A549 (cell line): ENCODE measurements around the gene EPHA1. TPM values are rescaled to one million over a fixed set of nuclear protein-coding genes. Genes with fewer than 3 reads are reported as not detected.

ENCODE experiments used
- ATAC-seq, 2 experiments: fragments of 200-7000 bp in 1 of 2; fragments of >200 bp in 1 of 2; cut with Nextera tagmentation in 1 of 2; cut with Tn5 transposase in 1 of 2; 3 replicates each; pipeline versions ENCODE4 v1.8.0 to v1.9.1; 2018 to 2020; ENCODE audit warnings: mild to moderate bottlenecking in 1 of 2, moderate library complexity in 1 of 2
- CTCF ChIA-PET: fragments of 300-600 bp; sonication (Branson Sonifier 250); formaldehyde crosslinking; extraction: SDS; loops from one replicate; lab custom pipeline; 2021; ENCODE audit warnings: antibody characterized with exemption, inconsistent platforms; lab: Yijun Ruan, JAX
- POLR2A ChIA-PET: fragments of 350-600 bp; formaldehyde crosslinking; extraction: SDS; loops from one replicate; lab custom pipeline; 2021; ENCODE audit warnings: antibody characterized with exemption, inconsistent platforms; lab: Yijun Ruan, JAX
- DNase-seq, 2 experiments: peaks; one replicate each; pipeline versions ENCODE4 v3.0.0 to v3.0.0-alpha.2; 2011 to 2016; ENCODE audit warnings: low read depth in 1 of 2, low spot score in 1 of 2
- FAIRE-seq: peaks from 2 replicates; lab custom pipeline; 2011; peaks lifted over from hg19 to GRCh38; lab: Jason Lieb, UNC
- H3K27ac ChIP-seq, 2 experiments: fragments of >200 bp; sonication (Bioruptor Twin); formaldehyde crosslinking; 3 replicates each; pipeline ENCODE4 v1.5.1; 2016 to 2017
- H3K4me1 ChIP-seq: fragments of >200 bp; sonication (Bioruptor Twin); formaldehyde crosslinking; 3 replicates; pipeline ENCODE4 v1.6.1; 2016
- H3K4me2 ChIP-seq: fragments of >200 bp; sonication (Bioruptor Twin); formaldehyde crosslinking; 3 replicates; pipeline ENCODE4 v1.6.1; 2016
- H3K4me3 ChIP-seq: fragments of >200 bp; sonication (Bioruptor Twin); formaldehyde crosslinking; 3 replicates; pipeline ENCODE4 v1.5.1; 2016
- H3K9me3 ChIP-seq: fragments of >200 bp; sonication (Bioruptor Twin); formaldehyde crosslinking; 3 replicates; pipeline ENCODE4 v1.6.1; 2016
- BCL3 ChIP-seq: fragments of >200 bp; sonication (Bioruptor Twin); formaldehyde crosslinking; IDR thresholded peaks from 3 replicates; pipeline ENCODE4 v1.6.1; 2016
- CBX8 ChIP-seq: fragments of 200-600 bp; sonication (generic); IDR thresholded peaks from 2 replicates; pipeline ENCODE4 v1.6.1; 2016
- CHD2 ChIP-seq: fragments of 150-350 bp; IDR thresholded peaks from 2 replicates; pipeline ENCODE4 v1.6.1; 2014; ENCODE audit warnings: low read length; ENCODE audit not compliant: partially characterized antibody
- CHD4 ChIP-seq: fragments of 200-600 bp; sonication (generic); IDR thresholded peaks from 2 replicates; pipeline ENCODE4 v1.6.1; 2016; ENCODE audit warnings: antibody characterized with exemption, mild to moderate bottlenecking, borderline replicate concordance
- EHF ChIP-seq: fragments of 250-450 bp; sonication (Bioruptor Pico); IDR thresholded peaks from 2 replicates; pipeline ENCODE4 v1.5.0; 2020; ENCODE audit warnings: mild to moderate bottlenecking
- EHMT2 ChIP-seq: fragments of 200-600 bp; sonication (generic); IDR thresholded peaks from 2 replicates; pipeline ENCODE4 v1.6.1; 2016; ENCODE audit warnings: antibody characterized with exemption, low read depth, mild to moderate bottlenecking, moderate library complexity
- FOSB ChIP-seq: fragments of 250-450 bp; sonication (Bioruptor Pico); IDR thresholded peaks from 2 replicates; pipeline ENCODE4 v1.5.0; 2020; ENCODE audit warnings: mild to moderate bottlenecking, moderate library complexity
- FOXS1 ChIP-seq: fragments of 250-450 bp; sonication (Bioruptor Pico); IDR thresholded peaks from 2 replicates; pipeline ENCODE4 v1.5.0; 2020; ENCODE audit warnings: mild to moderate bottlenecking, moderate library complexity
- HES2 ChIP-seq: fragments of >200 bp; sonication (Bioruptor Twin); formaldehyde crosslinking; IDR thresholded peaks from 2 replicates; pipeline ENCODE4 v1.6.1; 2016
- KDM1A ChIP-seq: fragments of 200-600 bp; sonication (generic); IDR thresholded peaks from 2 replicates; pipeline ENCODE4 v1.6.1; 2016; ENCODE audit warnings: low read depth, mild to moderate bottlenecking
- MAX ChIP-seq: IDR thresholded peaks from 2 replicates; pipeline ENCODE4 v1.6.1; 2012
- NFE2L2 ChIP-seq: fragments of 150-350 bp; conservative IDR thresholded peaks from 2 replicates; pipeline ENCODE4 v1.6.1; 2014; ENCODE audit warnings: low read length
- NR3C1 ChIP-seq: fragments of >200 bp; sonication (Bioruptor Twin); formaldehyde crosslinking; IDR thresholded peaks from 3 replicates; pipeline ENCODE4 v1.6.1; 2017
- RAD21 ChIP-seq, 2 experiments: fragments of >200 bp in 1 of 2; sonication (Bioruptor Twin) in 1 of 2; formaldehyde crosslinking in 1 of 2; IDR thresholded peaks in 1 of 2; conservative IDR thresholded peaks in 1 of 2; 2 replicates in 1 of 2; 3 replicates in 1 of 2; pipeline ENCODE4 v1.6.1; 2012 to 2018; ENCODE audit warnings: inconsistent platforms in 1 of 2
- TP53 ChIP-seq: fragments of 250-450 bp; sonication (Bioruptor Pico); IDR thresholded peaks from 2 replicates; pipeline ENCODE4 v1.5.0; 2021; ENCODE audit warnings: mild to moderate bottlenecking, moderate library complexity
- ZC3H11A ChIP-seq: fragments of 450-650 bp; IDR thresholded peaks from 2 replicates; pipeline ENCODE4 v1.6.1; 2014; ENCODE audit warnings: antibody characterized with exemption, mild to moderate bottlenecking
- ZFP36 ChIP-seq: fragments of 450-650 bp; IDR thresholded peaks from 2 replicates; pipeline ENCODE4 v1.6.1; 2014; ENCODE audit warnings: borderline replicate concordance; ENCODE audit not compliant: partially characterized antibody
- WGBS: methylation state at CpG from one replicate; pipeline ENCODE4 v1.1.6; 2017; ENCODE audit errors: missing lambda C conversion rate; 5-methylcytosine and 5-hydroxymethylcytosine counted together
- polyA plus RNA-seq, 4 experiments: library from polyadenylated mRNA; depleted of rRNA in 3 of 4; stranded (reverse); fragments of >200 nt; fragmentation: RNase III in 1 of 4; extraction: RNeasy Plus Mini Kit Qiagen cat#74134 plus additional on column Dnase treatment in 1 of 4; gene quantifications; 2 replicates in 3 of 4; 3 replicates in 1 of 4; pipeline ENCODE4 v1.2.3, GENCODE V29; 2011 to 2017
- TF ChIP-seq, protein P1 (sequence below): fragments of 150-350 bp; IDR thresholded peaks from 2 replicates; pipeline ENCODE4 v1.6.1; 2014; ENCODE audit warnings: low read depth, mild to moderate bottlenecking, low read length
- TF ChIP-seq, protein P2 (sequence below): fragments of 200-600 bp; sonication (generic); IDR thresholded peaks from 2 replicates; pipeline ENCODE4 v1.6.1; 2016; ENCODE audit warnings: antibody characterized with exemption, mild to moderate bottlenecking, moderate library complexity
- TF ChIP-seq, protein P3 (sequence below): fragments of >200 bp; sonication (Bioruptor Twin); formaldehyde crosslinking; IDR thresholded peaks from 3 replicates; pipeline ENCODE4 v1.5.1; 2016

EPHA1 gene
- polyA plus RNA-seq, 2 of the 4 experiments (the other 2 are of a cell fraction): not detected

GRCh38 chr7:143411976-143412708, 3.5 kb upstream of the EPHA1 start:
- Histone ChIP-seq H3K4me1 (peaks cover 12% of the 10 kb centered on the region; the same call in 2 of the 3 replicates), H3K9me3 (no peaks in the 10 kb centered on the region), H3K27ac (no peak overlapping the region), H3K4me2 (no peak overlapping the region), H3K4me3 (no peak overlapping the region)
- no peak for TF ChIP-seq EHMT2
- no peak for TF ChIP-seq NFE2L2
- TF ChIP-seq FOXS1 (CRISPR knock-in tag): no peak
- no peak for TF ChIP-seq MAX
- no peak for TF ChIP-seq CHD2
- TF ChIP-seq, protein P1, sequence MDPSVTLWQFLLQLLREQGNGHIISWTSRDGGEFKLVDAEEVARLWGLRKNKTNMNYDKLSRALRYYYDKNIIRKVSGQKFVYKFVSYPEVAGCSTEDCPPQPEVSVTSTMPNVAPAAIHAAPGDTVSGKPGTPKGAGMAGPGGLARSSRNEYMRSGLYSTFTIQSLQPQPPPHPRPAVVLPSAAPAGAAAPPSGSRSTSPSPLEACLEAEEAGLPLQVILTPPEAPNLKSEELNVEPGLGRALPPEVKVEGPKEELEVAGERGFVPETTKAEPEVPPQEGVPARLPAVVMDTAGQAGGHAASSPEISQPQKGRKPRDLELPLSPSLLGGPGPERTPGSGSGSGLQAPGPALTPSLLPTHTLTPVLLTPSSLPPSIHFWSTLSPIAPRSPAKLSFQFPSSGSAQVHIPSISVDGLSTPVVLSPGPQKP: no peak
- TF ChIP-seq CBX8: no peak
- CTCF ChIA-PET: interaction anchor here (1.3 kb wide), 1 partner anchor 21 kb away, joined by 4 read pairs; no protein-coding TSS in a partner anchor
- no peak for FAIRE-seq
- POLR2A ChIA-PET: no interaction called here
- 67% methylated on average over 5 of the region's 5 CpGs for whole genome bisulfite sequencing
- no peak for ATAC-seq
- no peak for DNase-seq

DNA sequence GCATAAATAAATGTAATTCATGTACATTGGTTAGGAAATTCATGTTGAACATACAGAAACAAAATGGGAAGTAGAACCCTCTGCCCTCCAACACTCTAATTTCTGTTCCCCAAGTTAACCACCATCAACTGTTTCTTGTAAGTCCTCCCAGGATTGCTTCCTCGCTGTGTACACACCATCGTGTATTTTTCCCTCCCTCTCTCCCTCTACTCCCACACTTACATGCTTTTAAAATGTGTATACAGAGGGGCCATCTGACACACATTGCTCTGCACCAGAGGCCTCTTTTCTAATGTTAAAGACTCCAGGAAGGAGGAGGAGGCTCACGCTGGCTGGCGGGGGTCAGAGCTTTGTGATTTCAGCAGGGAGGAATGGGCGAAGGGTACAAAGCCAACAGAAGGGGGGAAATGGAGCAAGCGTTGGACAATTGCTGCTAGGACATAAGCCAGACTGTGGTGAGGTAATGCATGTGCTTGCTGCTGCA, 1.9 kb upstream of the EPHA1 start:
- FAIRE-seq (no peak), DNase-seq (no peak), ATAC-seq (no peak)
- Histone ChIP-seq H3K4me3 (no peak overlapping the region), H3K4me2 (no peak overlapping the region), H3K4me1 (peaks cover 10% of the 10 kb centered on the region; the same call in 2 of the 3 replicates), H3K27ac (no peak overlapping the region), H3K9me3 (no peaks in the 10 kb centered on the region)
- WGBS: 64% methylated on average over 6 of the region's 6 CpGs
- ChIA-PET POLR2A (no interaction called here), CTCF (interaction anchor here (1.2 to 1.3 kb wide), 3 partner anchors 22 to 170 kb away, joined by 3 to 4 read pairs (median 4); no protein-coding TSS in a partner anchor)
- TF ChIP-seq NR3C1: no peak
- no peak for TF ChIP-seq MAX
- no peak for TF ChIP-seq FOSB
- TF ChIP-seq CHD4: no peak
- TF ChIP-seq KDM1A: no peak
- no peak for TF ChIP-seq RAD21 (conservative IDR thresholded peaks at IDR 0.05 in 1 of 2, IDR thresholded peaks at IDR 0.05 in 1 of 2)
- no peak for TF ChIP-seq HES2
- TF ChIP-seq, protein P2, sequence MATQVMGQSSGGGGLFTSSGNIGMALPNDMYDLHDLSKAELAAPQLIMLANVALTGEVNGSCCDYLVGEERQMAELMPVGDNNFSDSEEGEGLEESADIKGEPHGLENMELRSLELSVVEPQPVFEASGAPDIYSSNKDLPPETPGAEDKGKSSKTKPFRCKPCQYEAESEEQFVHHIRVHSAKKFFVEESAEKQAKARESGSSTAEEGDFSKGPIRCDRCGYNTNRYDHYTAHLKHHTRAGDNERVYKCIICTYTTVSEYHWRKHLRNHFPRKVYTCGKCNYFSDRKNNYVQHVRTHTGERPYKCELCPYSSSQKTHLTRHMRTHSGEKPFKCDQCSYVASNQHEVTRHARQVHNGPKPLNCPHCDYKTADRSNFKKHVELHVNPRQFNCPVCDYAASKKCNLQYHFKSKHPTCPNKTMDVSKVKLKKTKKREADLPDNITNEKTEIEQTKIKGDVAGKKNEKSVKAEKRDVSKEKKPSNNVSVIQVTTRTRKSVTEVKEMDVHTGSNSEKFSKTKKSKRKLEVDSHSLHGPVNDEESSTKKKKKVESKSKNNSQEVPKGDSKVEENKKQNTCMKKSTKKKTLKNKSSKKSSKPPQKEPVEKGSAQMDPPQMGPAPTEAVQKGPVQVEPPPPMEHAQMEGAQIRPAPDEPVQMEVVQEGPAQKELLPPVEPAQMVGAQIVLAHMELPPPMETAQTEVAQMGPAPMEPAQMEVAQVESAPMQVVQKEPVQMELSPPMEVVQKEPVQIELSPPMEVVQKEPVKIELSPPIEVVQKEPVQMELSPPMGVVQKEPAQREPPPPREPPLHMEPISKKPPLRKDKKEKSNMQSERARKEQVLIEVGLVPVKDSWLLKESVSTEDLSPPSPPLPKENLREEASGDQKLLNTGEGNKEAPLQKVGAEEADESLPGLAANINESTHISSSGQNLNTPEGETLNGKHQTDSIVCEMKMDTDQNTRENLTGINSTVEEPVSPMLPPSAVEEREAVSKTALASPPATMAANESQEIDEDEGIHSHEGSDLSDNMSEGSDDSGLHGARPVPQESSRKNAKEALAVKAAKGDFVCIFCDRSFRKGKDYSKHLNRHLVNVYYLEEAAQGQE: no peak
- no peak for TF ChIP-seq ZFP36
- TF ChIP-seq, protein P3, sequence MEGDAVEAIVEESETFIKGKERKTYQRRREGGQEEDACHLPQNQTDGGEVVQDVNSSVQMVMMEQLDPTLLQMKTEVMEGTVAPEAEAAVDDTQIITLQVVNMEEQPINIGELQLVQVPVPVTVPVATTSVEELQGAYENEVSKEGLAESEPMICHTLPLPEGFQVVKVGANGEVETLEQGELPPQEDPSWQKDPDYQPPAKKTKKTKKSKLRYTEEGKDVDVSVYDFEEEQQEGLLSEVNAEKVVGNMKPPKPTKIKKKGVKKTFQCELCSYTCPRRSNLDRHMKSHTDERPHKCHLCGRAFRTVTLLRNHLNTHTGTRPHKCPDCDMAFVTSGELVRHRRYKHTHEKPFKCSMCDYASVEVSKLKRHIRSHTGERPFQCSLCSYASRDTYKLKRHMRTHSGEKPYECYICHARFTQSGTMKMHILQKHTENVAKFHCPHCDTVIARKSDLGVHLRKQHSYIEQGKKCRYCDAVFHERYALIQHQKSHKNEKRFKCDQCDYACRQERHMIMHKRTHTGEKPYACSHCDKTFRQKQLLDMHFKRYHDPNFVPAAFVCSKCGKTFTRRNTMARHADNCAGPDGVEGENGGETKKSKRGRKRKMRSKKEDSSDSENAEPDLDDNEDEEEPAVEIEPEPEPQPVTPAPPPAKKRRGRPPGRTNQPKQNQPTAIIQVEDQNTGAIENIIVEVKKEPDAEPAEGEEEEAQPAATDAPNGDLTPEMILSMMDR: no peak
- no peak for TF ChIP-seq ZC3H11A
- no peak for TF ChIP-seq TP53 (CRISPR knock-in tag)
- TF ChIP-seq EHF (CRISPR knock-in tag): no peak
- no peak for TF ChIP-seq BCL3
